Subcutaneous abdominal adipose tissue (tissue), 5 donors: ENCODE measurements around the gene USP21.

Experiments used
- H3K27ac ChIP-seq: one replicate; pipeline ENCODE4 v1.7.0; 2013; ENCODE audit warnings: low read depth, mild to moderate bottlenecking, inconsistent platforms, low read length, moderate library complexity
- H3K27me3 ChIP-seq, 5 donors: one replicate each; pipeline ENCODE4 v1.7.0; 2013; ENCODE audit warnings: low read length in 5 of 5, inconsistent platforms in 1 of 5; ENCODE audit not compliant: control insufficient read depth in 5 of 5, insufficient read depth in 4 of 5
- H3K36me3 ChIP-seq, 5 donors: one replicate each; pipeline ENCODE4 v1.7.0; 2013; ENCODE audit warnings: low read length in 5 of 5; ENCODE audit not compliant: control insufficient read depth in 5 of 5, insufficient read depth in 5 of 5
- H3K4me1 ChIP-seq, 5 donors: one replicate each; pipeline ENCODE4 v1.7.0; 2013; ENCODE audit warnings: low read length in 5 of 5, mild to moderate bottlenecking in 3 of 5, moderate library complexity in 1 of 5; ENCODE audit not compliant: control insufficient read depth in 5 of 5, insufficient read depth in 5 of 5
- H3K4me3 ChIP-seq, 5 donors: one replicate each; pipeline ENCODE4 v1.7.0; 2013; ENCODE audit warnings: low read length in 5 of 5, low read depth in 1 of 5
- H3K9ac ChIP-seq, 5 donors: one replicate each; pipeline ENCODE4 v1.7.0; 2013; ENCODE audit warnings: low read length in 5 of 5, mild to moderate bottlenecking in 4 of 5, moderate library complexity in 3 of 5
- H3K9me3 ChIP-seq, 5 donors: one replicate each; pipeline ENCODE4 v1.7.0; 2013; ENCODE audit warnings: low read length in 5 of 5; ENCODE audit not compliant: control insufficient read depth in 5 of 5
- donor health status: healthy.
- donor health status: healthy.
- donor health status: healthy.
- donor health status: healthy.
- donor health status: healthy.

Gene USP21

DNA sequence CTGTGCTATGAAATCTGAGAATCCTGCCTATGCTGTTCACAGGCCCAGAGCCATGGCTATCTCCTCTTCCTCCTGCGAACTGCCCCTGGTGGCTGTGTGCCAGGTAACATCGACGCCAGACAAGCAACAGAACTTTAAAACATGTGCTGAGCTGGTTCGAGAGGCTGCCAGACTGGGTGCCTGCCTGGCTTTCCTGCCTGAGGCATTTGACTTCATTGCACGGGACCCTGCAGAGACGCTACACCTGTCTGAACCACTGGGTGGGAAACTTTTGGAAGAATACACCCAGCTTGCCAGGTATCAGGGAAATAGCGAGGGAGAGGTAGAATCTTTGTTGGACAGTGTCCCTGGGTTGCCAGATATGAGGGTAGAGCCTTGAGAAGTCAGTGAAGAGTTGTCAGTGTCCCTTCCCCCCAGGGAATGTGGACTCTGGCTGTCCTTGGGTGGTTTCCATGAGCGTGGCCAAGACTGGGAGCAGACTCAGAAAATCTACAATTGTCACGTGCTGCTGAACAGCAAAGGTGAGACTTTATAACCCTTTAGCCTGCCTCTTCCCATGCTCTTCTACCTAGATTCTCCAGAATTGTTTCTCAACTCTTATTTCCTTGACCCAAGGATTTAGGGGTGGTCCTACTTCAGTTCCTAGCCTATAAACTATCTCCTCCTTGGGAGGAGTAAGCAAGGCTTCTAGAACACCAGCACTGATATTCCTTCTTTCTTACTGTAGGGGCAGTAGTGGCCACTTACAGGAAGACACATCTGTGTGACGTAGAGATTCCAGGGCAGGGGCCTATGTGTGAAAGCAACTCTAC, 40.0 kb upstream of the USP21 start:
- H3K36me3 ChIP-seq = peaks cover 12 to 47% (median 42%) of the 10 kb centered on the region in 5 donors
- no peaks in the 10 kb centered on the region for H3K9me3 ChIP-seq
- H3K4me3 ChIP-seq = peak overlapping the region; percentile 73 to 100 (median 100)
- H3K4me1 ChIP-seq = peaks cover 12 to 69% (median 52%) of the 10 kb centered on the region in 5 donors
- H3K27ac ChIP-seq = peak overlapping the region; percentile 99
- peak overlapping the region; percentile 99 to 100 (median 100) for H3K9ac ChIP-seq
- H3K27me3 ChIP-seq = no peaks in the 10 kb centered on the region

- Histone ChIP-seq H3K36me3 (peaks cover 16 to 61% (median 50%) of the 10 kb centered on the region in 5 donors), H3K4me1 (peaks cover 12 to 54% (median 42%) of the 10 kb centered on the region in 5 donors), H3K9me3 (no peaks in the 10 kb centered on the region)
Measured at GRCh38 chr1:161121042-161121650, 38.2 kb upstream of the USP21 start.

GRCh38 chr1:161121834-161122233, 37.5 kb upstream of the USP21 start:
- peak overlapping the region in 1 of 5 donors; percentile 45 for H3K9ac ChIP-seq
- H3K4me1 ChIP-seq = peaks cover 12 to 47% (median 36%) of the 10 kb centered on the region in 5 donors
- no peaks in the 10 kb centered on the region for H3K27me3 ChIP-seq
- H3K9me3 ChIP-seq = no peaks in the 10 kb centered on the region
- peaks cover 17 to 65% (median 55%) of the 10 kb centered on the region in 5 donors for H3K36me3 ChIP-seq
- H3K4me3 ChIP-seq = no peak overlapping the region
- H3K27ac ChIP-seq = peak overlapping the region; percentile 99

More at GRCh38 chr1:161121042-161121650, 38.2 kb upstream of the USP21 start:
- Histone ChIP-seq H3K9ac (peak overlapping the region in 3 of 5 donors; percentile 13 to 45 (median 41)), H3K4me3 (no peak overlapping the region), H3K27me3 (no peaks in the 10 kb centered on the region), H3K27ac (peak overlapping the region; percentile 99)

GRCh38 chr1:161122967-161123366, 36.3 kb upstream of the USP21 start:
- no peak overlapping the region for H3K27ac ChIP-seq
- H3K9me3 ChIP-seq = no peaks in the 10 kb centered on the region
- H3K36me3 ChIP-seq = peaks cover 27 to 77% (median 62%) of the 10 kb centered on the region in 5 donors
- no peak overlapping the region for H3K9ac ChIP-seq
- peaks cover 12 to 44% (median 35%) of the 10 kb centered on the region in 5 donors for H3K4me1 ChIP-seq
- no peaks in the 10 kb centered on the region for H3K27me3 ChIP-seq
- no peak overlapping the region for H3K4me3 ChIP-seq

- H3K9me3 ChIP-seq = no peaks in the 10 kb centered on the region
- peak overlapping the region; percentile 0 for H3K27ac ChIP-seq
- H3K36me3 ChIP-seq = peaks cover 21 to 68% (median 52%) of the 10 kb centered on the region in 5 donors
- H3K4me1 ChIP-seq = peaks cover 4 to 44% (median 39%) of the 10 kb centered on the region in 5 donors
- H3K4me3 ChIP-seq = no peak overlapping the region
- H3K9ac ChIP-seq = peak overlapping the region in 1 of 5 donors; percentile 32
- H3K27me3 ChIP-seq = no peaks in the 10 kb centered on the region
Measured at GRCh38 chr1:161127649-161128048, 31.7 kb upstream of the USP21 start.

DNA sequence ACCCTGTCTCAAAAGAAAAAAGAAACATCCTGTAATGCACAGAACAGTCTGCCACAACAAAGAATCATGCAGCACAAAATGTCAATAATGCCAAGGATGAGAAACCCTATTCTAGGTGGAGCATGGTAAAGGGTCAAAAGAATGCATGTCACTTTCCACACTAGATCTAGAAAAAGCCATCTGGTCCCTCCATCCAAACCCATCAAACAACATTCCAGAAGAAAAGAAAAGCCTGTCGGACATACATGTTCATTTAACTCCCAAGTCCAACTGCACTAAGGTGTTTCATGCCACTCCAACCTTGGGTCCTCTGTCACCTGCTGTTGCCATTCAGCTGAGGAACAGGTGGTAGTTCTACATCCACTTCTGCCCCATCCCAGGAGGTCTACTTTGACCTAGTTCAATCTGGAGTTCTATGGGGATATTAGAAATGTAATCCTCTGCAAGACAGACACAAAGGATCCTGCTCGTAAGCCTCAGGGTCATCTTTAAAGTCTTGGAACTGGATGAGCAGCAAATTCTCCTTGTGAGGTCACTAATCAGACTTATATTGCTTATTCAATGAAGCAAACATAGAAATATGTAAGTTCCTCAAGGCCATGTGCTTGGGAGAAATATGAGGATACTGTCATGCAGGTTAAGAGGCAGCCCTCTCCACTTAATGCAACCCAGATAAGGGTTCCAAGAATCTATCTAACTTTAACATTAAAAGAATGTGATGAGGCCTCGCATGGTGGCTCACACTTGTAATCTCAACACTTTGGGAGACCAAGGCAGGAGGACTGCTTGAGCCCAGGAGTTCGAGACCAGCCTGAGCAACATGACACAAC, 30.5 kb upstream of the USP21 start:
- H3K36me3 ChIP-seq = peaks cover 18 to 56% (median 42%) of the 10 kb centered on the region in 5 donors
- H3K27me3 ChIP-seq = no peaks in the 10 kb centered on the region
- H3K4me1 ChIP-seq = peaks cover 4 to 55% (median 46%) of the 10 kb centered on the region in 5 donors
- peak overlapping the region; percentile 0 for H3K27ac ChIP-seq
- no peaks in the 10 kb centered on the region for H3K9me3 ChIP-seq
- peak overlapping the region in 1 of 5 donors; percentile 3 for H3K9ac ChIP-seq
- H3K4me3 ChIP-seq = no peak overlapping the region

- Histone ChIP-seq H3K27me3 (no peaks in the 10 kb centered on the region), H3K9me3 (no peaks in the 10 kb centered on the region), H3K9ac (peak overlapping the region in 3 of 5 donors; percentile 74 to 94 (median 86)), H3K27ac (peak overlapping the region; percentile 99), H3K36me3 (peaks cover 18 to 47% (median 36%) of the 10 kb centered on the region in 5 donors), H3K4me3 (peak overlapping the region in 2 of 5 donors; percentile 75 to 97), H3K4me1 (peaks cover 4 to 60% (median 49%) of the 10 kb centered on the region in 5 donors)
Measured at GRCh38 chr1:161130266-161130665, 29.0 kb upstream of the USP21 start.

GRCh38 chr1:161131523-161132409, 27.5 kb upstream of the USP21 start:
- Histone ChIP-seq H3K9ac (peak overlapping the region; percentile 86 to 98 (median 94)), H3K4me3 (peak overlapping the region; percentile 75 to 98 (median 91)), H3K9me3 (no peaks in the 10 kb centered on the region), H3K36me3 (peaks cover 14 to 36% (median 25%) of the 10 kb centered on the region in 5 donors), H3K27ac (peak overlapping the region; percentile 99), H3K4me1 (peaks cover 4 to 60% (median 50%) of the 10 kb centered on the region in 5 donors), H3K27me3 (no peaks in the 10 kb centered on the region)
